Neural crest cell (in vitro differentiated cells): ENCODE measurements around the gene ACVR1B. TPM values are rescaled to one million over a fixed set of nuclear protein-coding genes. Genes with fewer than 3 reads are reported as not detected.

ENCODE experiments used
- DNase-seq: peaks from one replicate; pipeline ENCODE4 v3.0.0; 2021; ENCODE audit warnings: low read depth, mixed read lengths, low spot score
- H3K27ac Mint-ChIP-seq: one replicate; pipeline ENCODE4 v1.8.0; 2021; ENCODE audit warnings: mild to moderate bottlenecking, mixed read lengths; ENCODE audit not compliant: unreplicated experiment
- H3K27me3 Mint-ChIP-seq: 2 replicates; pipeline ENCODE4 v1.8.0; 2021; ENCODE audit warnings: low read depth, mild to moderate bottlenecking, mixed read lengths
- H3K36me3 Mint-ChIP-seq: 2 replicates; pipeline ENCODE4 v1.8.0; 2021; ENCODE audit warnings: low read depth, mild to moderate bottlenecking, mixed read lengths
- H3K4me1 Mint-ChIP-seq: 2 replicates; pipeline ENCODE4 v1.8.0; 2021; ENCODE audit warnings: mixed read lengths
- H3K4me3 Mint-ChIP-seq: one replicate; pipeline ENCODE4 v1.8.0; 2021; ENCODE audit warnings: mild to moderate bottlenecking, mixed read lengths
- H3K9me3 Mint-ChIP-seq: 2 replicates; pipeline ENCODE4 v1.8.0; 2021; ENCODE audit warnings: mixed read lengths
- total RNA-seq: library from RNA; stranded (reverse); gene quantifications from 2 replicates; pipeline ENCODE4 v1.2.1, GENCODE V29; 2021
- TF ChIP-seq, protein P1 (sequence below): fragments of 200-600 bp; sonication (generic); conservative IDR thresholded peaks from 2 replicates; pipeline ENCODE4 v1.5.0; 2021; ENCODE audit warnings: antibody characterized with exemption, mild to moderate bottlenecking

Gene ACVR1B
- total RNA-seq, 1 donor from 2014 or later = 34.3 TPM

DNA sequence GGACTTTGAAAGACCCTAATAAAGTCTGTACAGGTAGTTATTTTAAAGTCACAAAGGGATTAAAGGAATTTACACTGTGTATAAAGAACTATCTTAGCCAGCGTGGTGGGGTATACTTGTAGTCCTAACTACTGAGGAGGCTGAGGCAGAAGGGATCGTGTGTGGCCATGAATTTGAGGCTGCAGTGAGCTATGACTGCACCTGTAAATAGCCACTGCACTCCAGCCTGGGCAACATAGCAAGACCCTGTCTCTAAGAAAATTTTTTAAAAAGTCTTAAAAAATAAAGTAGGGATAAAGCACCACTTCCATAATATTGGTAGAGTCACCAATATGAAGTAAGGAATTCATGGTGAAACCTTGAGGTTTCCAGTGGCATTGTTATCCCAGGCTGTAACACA lies 18.1 kb downstream of the ACVR1B start:
- peaks cover 7% of the 10 kb centered on the region for H3K36me3 Mint-ChIP-seq

DNA sequence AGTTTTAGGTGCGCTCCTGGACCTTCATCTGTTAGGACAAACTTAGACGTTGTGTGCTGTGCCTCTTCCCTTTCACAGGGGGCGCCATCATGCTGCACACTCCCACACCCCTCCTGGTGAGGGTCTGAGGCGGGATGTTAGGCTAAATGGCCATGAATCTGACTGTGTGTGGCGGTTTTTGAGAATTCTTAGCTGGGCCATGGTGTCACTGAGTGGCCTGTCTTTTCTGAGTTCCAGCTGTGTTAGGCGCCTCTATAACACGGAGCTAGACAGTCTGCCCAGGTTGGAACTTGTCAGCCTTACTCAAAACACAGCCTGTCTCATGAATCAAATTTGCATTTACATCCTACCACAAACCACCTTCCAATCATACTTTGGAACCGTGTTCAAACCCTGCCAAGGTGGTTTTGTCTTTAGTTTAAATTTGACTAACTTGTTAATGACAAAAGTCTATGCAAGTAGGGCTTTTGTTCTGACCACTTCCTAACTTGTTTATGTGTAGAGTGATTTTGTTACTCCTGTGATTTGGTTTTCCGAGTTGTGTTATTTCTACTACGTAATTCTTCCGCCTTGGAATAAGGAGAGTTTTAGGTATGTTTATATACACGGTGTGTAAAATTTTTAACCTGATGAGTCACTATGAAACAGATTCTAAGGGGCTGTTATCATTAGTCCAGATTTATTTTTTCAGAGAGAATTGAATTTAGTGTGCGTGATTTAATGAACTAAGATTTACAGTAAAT lies 19.6 kb downstream of the ACVR1B start:
- TF ChIP-seq, protein P1, sequence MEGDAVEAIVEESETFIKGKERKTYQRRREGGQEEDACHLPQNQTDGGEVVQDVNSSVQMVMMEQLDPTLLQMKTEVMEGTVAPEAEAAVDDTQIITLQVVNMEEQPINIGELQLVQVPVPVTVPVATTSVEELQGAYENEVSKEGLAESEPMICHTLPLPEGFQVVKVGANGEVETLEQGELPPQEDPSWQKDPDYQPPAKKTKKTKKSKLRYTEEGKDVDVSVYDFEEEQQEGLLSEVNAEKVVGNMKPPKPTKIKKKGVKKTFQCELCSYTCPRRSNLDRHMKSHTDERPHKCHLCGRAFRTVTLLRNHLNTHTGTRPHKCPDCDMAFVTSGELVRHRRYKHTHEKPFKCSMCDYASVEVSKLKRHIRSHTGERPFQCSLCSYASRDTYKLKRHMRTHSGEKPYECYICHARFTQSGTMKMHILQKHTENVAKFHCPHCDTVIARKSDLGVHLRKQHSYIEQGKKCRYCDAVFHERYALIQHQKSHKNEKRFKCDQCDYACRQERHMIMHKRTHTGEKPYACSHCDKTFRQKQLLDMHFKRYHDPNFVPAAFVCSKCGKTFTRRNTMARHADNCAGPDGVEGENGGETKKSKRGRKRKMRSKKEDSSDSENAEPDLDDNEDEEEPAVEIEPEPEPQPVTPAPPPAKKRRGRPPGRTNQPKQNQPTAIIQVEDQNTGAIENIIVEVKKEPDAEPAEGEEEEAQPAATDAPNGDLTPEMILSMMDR = peak; percentile 65
- H3K27me3 Mint-ChIP-seq = no peaks in the 10 kb centered on the region
- no peak overlapping the region for H3K27ac Mint-ChIP-seq
- H3K9me3 Mint-ChIP-seq = no peaks in the 10 kb centered on the region
- H3K4me3 Mint-ChIP-seq = no peak overlapping the region
- DNase-seq = peak; percentile 31
- H3K4me1 Mint-ChIP-seq = peaks cover 46% of the 10 kb centered on the region
- peaks cover 6% of the 10 kb centered on the region for H3K36me3 Mint-ChIP-seq

More for the DNA sequence above, 18.1 kb downstream of the ACVR1B start:
- Mint-ChIP-seq H3K4me1 (peaks cover 40% of the 10 kb centered on the region), H3K27me3 (no peaks in the 10 kb centered on the region), H3K27ac (no peak overlapping the region), H3K4me3 (no peak overlapping the region), H3K9me3 (peaks cover 5% of the 10 kb centered on the region)
- TF ChIP-seq, protein P1 = no peak
- DNase-seq = no peak

DNA sequence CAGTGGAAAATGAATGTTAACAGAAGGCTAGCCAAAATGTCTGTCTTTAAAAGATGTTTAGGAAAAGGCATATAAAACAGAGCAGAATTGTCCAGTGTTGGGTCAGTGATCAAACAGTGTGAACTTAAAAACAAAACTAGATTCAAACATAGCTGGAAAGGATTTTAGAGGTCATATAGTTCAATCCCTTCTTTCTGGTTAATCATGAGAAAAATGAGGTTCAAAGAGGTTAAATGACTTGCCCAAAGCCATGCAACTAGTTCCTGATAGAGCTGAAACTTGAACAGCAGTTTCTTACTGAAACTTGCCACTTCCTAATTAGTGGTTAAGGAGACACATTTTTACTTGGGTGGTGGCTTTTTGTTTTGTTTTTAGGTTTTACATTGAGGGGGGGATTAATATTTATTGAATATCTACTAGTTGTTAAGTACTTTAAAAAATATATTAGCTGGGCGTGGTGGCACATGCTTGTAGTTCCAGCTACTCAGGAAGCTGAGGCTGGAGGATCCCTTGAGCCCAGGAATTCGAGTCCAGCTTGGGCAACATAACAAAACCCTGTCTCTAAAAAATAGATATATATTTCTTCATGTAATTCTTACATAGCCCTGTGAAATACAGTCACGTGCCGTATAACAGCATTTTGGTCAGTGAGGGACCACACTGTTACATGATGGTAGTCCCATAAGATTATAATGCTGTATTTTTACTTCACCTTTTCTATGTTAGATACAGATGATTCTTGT lies 20.4 kb downstream of the ACVR1B start:
- H3K4me1 Mint-ChIP-seq = peaks cover 46% of the 10 kb centered on the region
- no peaks in the 10 kb centered on the region for H3K27me3 Mint-ChIP-seq
- no peak overlapping the region for H3K27ac Mint-ChIP-seq

DNA sequence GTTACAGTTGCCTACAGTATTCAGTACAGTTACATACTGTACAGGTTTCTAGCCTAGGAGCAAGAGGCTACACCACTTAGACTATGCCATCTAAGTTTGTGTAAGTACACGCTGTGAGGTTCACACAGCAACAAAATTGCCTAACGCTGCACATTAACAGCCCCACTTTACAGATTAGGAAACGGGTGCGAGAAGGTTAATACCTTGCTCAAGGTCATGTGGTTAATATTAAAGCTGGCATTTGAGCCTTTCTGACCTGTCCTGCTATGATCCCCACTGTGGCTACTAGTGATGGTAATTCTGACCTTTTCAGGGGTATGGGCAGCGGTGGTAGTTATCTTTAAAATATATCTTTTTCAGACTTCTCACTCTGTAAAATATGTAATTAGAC lies 20.9 kb downstream of the ACVR1B start:
- Mint-ChIP-seq H3K9me3 (no peaks in the 10 kb centered on the region), H3K4me3 (no peak overlapping the region), H3K4me1 (peaks cover 46% of the 10 kb centered on the region), H3K27ac (no peak overlapping the region), H3K27me3 (no peaks in the 10 kb centered on the region), H3K36me3 (peaks cover 9% of the 10 kb centered on the region)
- TF ChIP-seq, protein P1 = no peak
- no peak for DNase-seq

More for the DNA sequence above, 20.4 kb downstream of the ACVR1B start:
- no peak for DNase-seq
- Mint-ChIP-seq H3K36me3 (peaks cover 9% of the 10 kb centered on the region), H3K9me3 (no peaks in the 10 kb centered on the region), H3K4me3 (no peak overlapping the region)
- TF ChIP-seq, protein P1 = no peak

DNA sequence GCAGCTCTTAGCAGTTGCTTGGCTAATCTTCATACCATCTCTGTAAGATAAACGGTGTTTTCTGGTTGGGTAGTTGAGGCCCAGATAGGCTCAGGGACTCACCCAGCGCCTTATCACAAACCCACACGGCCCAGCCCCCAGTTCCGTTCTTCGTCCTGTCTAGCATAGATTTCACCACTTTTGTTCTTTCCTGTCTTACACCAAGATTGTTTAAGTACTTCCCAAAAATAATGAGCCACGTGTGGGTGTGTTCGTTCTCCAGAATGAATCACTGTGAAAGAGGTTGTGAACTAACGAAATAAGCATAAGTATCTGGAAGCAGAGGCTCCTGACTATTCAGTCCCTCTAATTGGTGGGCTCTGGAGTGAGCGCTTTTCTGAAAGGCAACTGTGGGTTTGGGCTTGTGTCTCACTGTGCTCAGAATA lies 21.4 kb downstream of the ACVR1B start:
- DNase-seq = no peak
- Mint-ChIP-seq H3K4me1 (peaks cover 46% of the 10 kb centered on the region), H3K27ac (no peak overlapping the region), H3K9me3 (no peaks in the 10 kb centered on the region), H3K4me3 (no peak overlapping the region), H3K36me3 (peaks cover 9% of the 10 kb centered on the region), H3K27me3 (no peaks in the 10 kb centered on the region)
- TF ChIP-seq, protein P1 = no peak
